GM21526 (cell line): ENCODE measurements around the gene OSBPL6.
"Not testable (repeated sequence)": the region's sequence is repeated elsewhere in the genome, so short reads cannot be mapped to it uniquely, and the experiment has no call there.

Source experiments
- ATAC-seq: cut with Tn5 transposase; IDR thresholded peaks from one replicate; pipeline ENCODE4 v1.9.1; 2021; ENCODE audit warnings: moderate library complexity; ENCODE audit not compliant: unreplicated experiment, low FRiP score

OSBPL6 gene

DNA sequence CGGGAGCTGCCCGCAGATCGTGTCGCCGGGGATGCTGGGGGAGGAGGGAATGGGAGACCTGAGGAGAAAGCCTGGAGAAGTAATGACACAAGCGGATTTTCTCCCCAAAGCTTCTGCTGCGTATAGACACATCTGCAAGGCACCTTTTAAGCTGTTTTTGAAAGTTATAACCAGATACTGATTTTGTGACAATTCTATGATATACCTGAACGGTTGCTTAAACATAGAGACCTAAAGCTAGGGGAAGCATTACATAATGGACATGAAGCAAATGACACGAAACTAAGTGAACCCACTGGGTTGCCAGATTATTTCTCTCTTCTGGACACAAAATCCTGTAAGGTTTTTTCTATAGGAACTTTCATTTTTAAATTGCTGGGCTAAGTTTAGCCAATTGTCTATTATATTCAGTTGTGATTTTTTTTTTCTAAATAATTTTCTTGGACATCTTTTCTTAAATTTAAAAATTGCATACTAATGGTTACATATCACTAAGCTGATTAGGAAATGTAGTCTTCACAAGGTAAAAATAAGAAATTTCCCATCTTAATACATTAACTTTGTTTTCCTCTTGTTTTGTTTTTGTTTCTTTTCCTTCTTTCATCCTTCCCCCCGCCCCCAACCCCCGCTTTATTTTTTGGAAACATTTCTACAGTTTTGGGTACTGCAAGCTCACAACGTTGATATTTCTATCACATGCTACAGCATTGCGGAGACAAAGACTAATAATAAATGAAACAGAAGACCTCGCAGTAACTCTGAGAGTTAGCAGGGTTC, 1.3 kb downstream of the OSBPL6 start:
- no peak for ATAC-seq

DNA sequence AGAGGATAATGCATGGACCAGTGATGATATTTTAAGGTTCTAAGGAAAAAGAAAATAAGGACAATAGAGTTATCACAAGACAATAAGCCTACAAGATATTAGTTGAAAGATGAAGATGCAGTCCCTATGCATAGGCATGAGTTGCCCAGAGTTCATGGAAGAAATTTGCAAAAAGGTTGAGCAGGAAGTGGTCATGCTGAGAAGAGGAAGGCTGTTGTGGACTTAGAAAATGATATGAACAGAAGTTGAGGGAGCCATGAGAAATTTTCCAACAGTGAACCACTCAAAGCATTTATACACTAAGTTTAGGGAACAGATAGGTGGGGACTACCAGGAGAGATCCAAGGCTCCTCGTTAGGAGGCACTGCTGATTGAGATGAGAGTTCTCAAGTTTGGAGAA, 3.5 kb downstream of the OSBPL6 start:
- ATAC-seq, result no peak

- not testable (repeated sequence) for ATAC-seq
These were observed 4.1 kb downstream of the OSBPL6 start for GRCh38 chr2:178198441-178198840.

DNA sequence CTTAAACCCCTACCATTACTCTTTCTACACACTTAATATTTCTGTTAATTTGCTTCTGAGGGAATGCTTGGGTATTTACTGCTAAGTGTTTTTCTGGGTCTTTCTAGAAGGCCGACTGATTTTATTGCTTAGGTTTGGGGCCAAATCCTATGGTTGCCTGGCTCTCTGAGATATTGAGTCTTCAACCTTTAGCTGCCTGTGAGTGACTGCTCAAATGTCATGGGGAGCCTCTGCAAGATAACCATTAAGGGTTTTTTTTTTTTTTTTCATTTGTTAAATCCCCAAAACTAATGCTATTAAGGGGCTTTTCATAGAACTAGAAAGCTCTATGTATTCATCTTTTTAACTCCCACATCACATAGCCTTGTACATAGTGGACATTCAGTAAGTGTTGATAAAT, 5.0 kb downstream of the OSBPL6 start:
- no peak for ATAC-seq

GRCh38 chr2:178200331-178200730, 6.0 kb downstream of the OSBPL6 start:
- ATAC-seq, result no peak

- no peak for ATAC-seq
These were observed 8.6 kb downstream of the OSBPL6 start for GRCh38 chr2:178202927-178203326.

DNA sequence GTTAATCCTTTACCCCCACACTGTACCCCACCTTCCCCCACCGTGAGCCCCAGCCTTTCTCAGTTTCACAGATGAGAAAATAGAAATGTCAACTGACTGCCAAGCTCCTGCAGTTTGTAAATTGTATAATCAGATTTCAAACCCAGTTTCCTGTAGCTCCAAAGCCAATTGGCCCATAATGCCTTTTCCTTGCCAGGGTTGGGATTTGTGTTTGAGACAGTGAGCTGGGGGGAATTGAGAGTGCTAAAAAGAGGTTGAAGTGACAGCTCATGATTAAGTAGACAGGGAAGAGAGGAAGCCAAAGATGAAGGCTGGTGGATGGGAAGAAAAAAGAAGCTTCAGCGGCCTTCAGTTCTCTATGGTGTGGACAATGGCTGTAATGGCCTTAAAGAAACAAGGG, 10.7 kb downstream of the OSBPL6 start:
- ATAC-seq, result no peak

DNA sequence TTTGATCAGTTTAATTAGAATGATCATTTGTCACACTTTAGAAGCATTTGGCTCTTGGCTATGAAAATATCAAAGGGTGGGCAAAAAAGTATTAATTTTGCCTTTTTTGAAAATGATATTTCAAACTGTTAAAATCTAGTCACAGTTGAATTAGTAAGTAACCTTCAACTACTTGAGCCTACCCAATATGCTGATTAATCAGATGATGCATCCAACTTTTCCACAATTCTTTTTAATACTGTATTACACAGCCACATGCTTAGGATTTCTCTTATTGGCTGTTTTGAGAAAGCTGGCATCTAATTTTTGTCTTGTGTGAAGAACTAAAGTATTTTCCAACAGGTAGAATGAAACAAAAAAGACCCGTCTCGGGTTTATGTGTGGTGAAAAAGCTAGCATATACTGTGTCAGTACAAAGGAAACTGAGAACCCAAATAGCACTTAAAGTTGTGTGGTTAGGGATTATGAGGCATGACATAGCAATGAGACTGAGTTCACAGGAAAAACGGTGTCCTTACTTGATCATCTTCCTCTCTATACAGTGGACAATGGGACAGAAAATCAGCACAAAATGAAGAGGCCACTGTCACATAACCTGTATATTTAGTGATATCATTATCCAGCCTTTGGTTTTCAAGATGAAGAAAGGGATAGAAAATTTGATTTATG, 11.7 kb downstream of the OSBPL6 start:
- ATAC-seq, result no peak

GRCh38 chr2:178208336-178208735, 14.0 kb downstream of the OSBPL6 start:
- no peak for ATAC-seq

- ATAC-seq, result no peak
These were observed 14.5 kb downstream of the OSBPL6 start for GRCh38 chr2:178208817-178209216.

DNA sequence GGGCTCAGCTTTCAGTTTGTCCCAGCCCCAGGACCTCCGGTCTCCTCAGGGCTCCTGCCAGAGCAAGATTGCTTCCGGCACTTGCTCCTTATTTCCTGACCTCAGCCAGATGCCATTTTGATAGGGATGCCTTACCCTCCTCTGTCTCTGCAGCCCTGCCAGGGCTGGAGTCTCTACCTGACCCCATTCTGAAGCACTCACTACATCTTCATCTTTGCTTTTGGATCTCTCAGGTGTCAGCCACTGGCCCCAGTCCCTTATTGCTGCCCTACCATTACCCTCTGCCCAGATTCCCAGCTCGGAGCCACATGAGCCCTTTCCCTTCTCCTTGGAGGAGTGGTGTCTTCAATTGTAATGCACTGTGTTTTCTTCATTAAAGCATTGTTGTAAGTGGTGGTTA, 17.1 kb downstream of the OSBPL6 start:
- no peak for ATAC-seq

DNA sequence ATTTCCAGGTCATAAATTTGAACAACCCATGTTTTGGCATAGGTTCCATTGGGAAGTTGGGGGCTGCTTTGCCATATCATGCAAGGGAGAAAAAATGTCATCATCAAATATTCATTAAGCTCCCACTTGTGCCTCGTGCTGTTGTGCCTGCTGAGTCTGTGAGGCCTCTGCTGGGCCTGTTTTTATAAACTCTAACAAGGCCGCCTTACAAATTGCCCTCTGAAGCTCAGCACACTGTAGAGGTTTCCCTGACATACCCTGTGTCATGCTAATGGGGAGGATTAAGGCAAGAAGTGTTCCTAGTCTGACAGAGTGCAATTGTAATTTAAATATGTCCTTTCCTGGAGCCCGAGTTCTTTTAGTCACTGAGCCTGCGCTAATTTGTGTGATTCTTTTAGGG, 17.6 kb downstream of the OSBPL6 start:
- no peak for ATAC-seq

DNA sequence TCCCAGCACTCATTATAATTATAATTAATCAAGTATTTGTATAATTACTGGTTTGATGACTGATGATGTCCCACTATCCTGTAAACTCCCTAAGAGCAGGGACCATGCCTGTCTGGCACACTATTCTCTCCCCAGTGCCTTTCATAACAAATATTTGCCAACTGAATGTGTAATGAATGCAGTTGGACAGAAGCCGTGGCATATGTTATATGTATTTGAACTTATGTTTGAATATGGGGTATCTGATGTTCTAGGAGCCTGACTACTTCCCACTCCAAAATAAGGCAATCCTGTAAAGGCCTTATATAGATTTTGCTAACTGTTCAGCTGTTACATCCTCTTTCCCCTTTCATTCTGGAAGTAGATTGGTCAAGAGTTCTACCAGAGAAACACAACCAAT, 19.7 kb downstream of the OSBPL6 start:
- no peak for ATAC-seq

DNA sequence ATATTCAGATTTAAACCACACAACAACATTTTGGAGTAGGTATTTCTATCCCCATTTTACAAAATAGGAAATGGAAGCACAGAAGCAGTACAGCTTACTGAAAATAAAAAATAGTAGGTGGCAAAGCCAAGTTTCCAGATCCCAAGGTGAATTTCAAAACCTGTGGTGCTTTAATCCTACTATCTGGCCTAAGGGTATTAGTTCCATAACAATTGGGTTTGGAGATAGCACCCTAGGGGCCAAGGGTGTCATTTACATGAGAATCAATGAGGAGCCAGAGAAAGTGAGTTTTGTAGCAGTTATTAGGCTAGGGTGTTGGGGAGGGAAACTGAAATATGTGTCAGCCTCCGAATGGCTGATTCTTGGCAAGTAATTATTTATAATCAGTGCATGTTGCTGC, 24.9 kb downstream of the OSBPL6 start:
- no peak for ATAC-seq

GRCh38 chr2:178220814-178221213, 26.5 kb downstream of the OSBPL6 start:
- no peak for ATAC-seq

GRCh38 chr2:178221556-178221955, 27.2 kb downstream of the OSBPL6 start:
- ATAC-seq, result no peak

- ATAC-seq, result no peak
These were observed 29.5 kb downstream of the OSBPL6 start for GRCh38 chr2:178223806-178224205.

GRCh38 chr2:178225006-178225805, 30.9 kb downstream of the OSBPL6 start:
- no peak for ATAC-seq

DNA sequence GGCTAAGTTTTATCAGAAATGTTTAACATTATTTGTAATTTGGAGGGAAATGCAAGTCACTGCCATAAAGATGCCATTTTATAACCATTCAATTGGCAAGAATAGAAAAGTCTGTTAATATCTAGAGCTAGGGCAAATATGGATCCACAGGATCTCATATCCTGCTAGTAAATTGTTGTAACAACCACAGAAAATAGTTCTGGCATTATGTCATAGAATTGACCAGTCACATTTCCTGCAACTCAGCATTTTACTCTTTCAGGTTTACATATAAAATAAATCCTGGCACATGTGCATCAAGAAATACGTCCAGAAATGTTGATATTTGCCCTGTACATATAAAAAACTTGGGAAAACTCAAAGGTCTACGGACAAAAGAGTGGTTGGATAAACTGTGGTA, 32.9 kb downstream of the OSBPL6 start:
- no peak for ATAC-seq

DNA sequence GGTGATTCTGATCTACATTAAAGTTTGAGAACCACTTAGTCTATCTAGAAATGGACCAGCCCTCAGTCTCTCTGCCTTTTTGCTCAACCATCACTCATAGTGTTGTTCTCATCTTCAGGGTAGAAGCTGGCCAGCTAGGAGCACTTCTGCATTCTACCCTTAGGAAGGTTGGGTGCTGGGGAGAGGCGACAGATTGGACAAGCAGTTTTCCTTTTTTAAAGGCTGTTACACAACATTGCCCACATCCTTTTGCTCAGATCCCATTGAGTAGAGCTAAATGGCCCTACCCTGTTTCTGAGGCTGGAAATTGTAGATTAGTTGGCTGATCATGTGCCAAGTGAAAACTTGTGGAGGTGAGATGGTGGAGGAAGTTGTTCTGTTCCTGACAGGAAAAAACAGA, 35.6 kb downstream of the OSBPL6 start:
- no peak for ATAC-seq

GRCh38 chr2:178230396-178230795, 36.1 kb downstream of the OSBPL6 start:
- ATAC-seq, result no peak
